Inflammatory macrophage (primary cell): ENCODE measurements around the gene CIAPIN1.
A peak's percentile ranks its signal among the peaks of the same experiment; 100 is the strongest.
"Not testable (repeated sequence)": the region's sequence is repeated elsewhere in the genome, so short reads cannot be mapped to it uniquely, and the experiment has no call there.

ENCODE experiments used
- DNase-seq, 2 donors: peaks; one replicate each; pipeline ENCODE4 v3.0.0-alpha.2; 2020 to 2022

CIAPIN1 gene

GRCh38 chr16:57439947-57440346 lies 7.2 kb downstream of the CIAPIN1 start:
- not testable (repeated sequence) for DNase-seq

DNA sequence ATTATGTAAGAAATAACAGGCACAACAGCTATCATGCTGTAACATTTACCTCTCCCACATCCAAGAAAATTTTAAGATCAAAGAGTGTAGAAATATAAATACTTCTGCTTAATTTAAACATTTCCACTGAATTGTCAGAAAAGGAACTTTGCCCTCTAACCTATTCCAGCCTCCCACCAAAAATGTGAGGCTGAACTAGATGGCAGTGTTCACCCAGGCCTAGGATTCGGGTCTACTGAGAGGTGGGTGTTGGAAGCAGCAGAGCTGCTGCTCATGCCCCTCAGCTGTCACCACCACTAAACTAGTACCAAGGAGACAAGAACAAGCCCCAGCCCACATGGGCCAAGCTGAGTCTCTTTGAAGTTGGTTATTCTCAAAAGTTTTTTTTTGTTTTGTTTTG lies 11.3 kb downstream of the CIAPIN1 start:
- DNase-seq, result no peak

GRCh38 chr16:57434003-57434402 lies 13.2 kb downstream of the CIAPIN1 start:
- no peak for DNase-seq

DNA sequence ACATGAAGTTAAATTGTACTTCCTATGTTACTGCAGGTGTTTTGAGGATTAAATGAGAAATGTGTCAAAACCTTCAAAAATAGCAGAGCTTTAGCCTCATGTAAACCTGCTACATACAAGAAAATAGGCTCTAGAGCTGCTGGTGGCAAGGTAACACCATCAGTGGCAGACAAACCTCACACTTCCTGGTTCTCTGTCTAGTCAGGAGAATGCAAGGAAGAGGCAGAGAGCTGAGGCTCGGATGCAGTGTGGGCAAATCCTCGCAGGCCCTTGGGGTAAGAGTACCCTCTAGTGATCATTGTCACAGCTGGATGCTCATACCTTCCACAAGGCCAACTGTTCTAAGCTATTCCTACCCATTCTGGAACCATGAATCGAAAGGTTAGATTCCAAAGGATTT lies 14.2 kb downstream of the CIAPIN1 start:
- no peak for DNase-seq

GRCh38 chr16:57432505-57432904 lies 14.7 kb downstream of the CIAPIN1 start:
- DNase-seq, result no peak

DNA sequence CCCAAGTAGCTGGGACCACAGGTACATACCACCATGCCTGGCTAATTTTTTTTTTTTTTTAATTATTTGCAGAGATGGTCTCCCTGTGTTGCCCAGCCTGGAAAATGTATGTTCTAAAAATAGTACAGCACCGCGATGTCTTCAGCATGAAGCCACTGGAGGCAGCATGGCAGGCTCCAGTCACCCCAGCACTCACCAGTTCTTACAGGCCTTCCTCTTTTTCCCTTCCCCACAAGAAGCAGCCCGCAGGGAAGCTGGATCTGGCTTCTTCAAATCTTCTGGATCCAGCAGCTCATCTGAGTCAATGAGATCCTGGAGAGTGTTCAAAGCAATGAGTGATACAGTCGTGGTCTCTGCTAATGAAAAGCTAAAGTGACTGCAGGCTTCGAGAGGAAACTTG lies 16.2 kb downstream of the CIAPIN1 start:
- DNase-seq, result peak; percentile 30 to 56

GRCh38 chr16:57427824-57428223 lies 19.4 kb downstream of the CIAPIN1 start:
- DNase-seq, result no peak

GRCh38 chr16:57427307-57427706 lies 19.9 kb downstream of the CIAPIN1 start:
- DNase-seq, result no peak

GRCh38 chr16:57426356-57426755 lies 20.8 kb downstream of the CIAPIN1 start:
- DNase-seq, result no peak

GRCh38 chr16:57424583-57424982 lies 22.6 kb downstream of the CIAPIN1 start:
- no peak for DNase-seq

GRCh38 chr16:57423152-57423551 lies 24.0 kb downstream of the CIAPIN1 start:
- no peak for DNase-seq

DNA sequence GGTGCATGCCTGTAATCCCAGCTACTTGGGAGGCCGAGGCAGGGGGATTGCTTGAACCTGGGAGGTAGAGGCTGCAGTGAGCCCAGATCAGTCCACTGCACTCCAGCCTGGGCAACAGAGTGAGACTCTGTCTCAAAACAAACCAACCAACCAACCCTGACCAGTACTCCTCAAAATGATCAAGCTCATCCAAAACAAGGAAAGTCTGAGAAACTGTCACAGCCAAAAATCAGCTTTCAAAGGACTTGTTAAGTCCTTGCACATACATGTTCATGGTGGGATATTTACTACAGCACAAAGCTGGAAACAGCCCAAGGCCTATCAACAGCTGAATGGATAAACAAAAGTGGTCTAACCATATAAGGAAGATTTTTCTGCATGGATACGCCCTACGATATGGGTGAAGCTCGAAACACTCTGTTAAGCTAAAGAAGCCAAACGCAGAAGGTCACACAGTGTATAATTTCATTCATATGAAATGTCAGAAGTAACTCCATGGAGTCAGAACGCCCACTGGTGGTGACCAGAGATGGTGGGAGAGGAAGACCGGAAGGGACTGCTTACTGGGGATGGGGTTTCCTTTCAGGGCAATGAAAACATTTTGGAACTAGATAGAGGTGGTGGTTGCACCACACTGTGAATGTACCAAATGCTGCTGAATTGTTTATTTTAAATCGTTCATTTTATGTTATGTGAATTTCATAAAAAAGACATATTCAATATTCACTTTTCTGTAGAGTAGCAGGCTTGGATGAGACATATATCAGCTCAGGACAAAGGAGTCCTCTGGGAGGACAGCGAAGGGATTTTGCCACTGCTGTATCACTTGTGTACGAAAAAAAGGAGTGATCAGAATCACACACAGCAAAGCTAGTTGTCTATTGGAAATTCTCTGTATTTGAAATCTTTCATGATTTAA lies 24.9 kb downstream of the CIAPIN1 start:
- DNase-seq, result peak; percentile 47 to 53

- DNase-seq, result no peak
Observed at GRCh38 chr16:57419506-57419905, 27.7 kb downstream of the CIAPIN1 start.

- no peak for DNase-seq
Observed at GRCh38 chr16:57416084-57416483, 31.1 kb downstream of the CIAPIN1 start.

GRCh38 chr16:57413733-57414132 lies 33.5 kb downstream of the CIAPIN1 start:
- DNase-seq, result no peak

- DNase-seq, result peak; percentile 29 to 46
Observed at GRCh38 chr16:57413301-57413730, 33.9 kb downstream of the CIAPIN1 start.

- no peak for DNase-seq
Observed at GRCh38 chr16:57412584-57412983, 34.6 kb downstream of the CIAPIN1 start.

DNA sequence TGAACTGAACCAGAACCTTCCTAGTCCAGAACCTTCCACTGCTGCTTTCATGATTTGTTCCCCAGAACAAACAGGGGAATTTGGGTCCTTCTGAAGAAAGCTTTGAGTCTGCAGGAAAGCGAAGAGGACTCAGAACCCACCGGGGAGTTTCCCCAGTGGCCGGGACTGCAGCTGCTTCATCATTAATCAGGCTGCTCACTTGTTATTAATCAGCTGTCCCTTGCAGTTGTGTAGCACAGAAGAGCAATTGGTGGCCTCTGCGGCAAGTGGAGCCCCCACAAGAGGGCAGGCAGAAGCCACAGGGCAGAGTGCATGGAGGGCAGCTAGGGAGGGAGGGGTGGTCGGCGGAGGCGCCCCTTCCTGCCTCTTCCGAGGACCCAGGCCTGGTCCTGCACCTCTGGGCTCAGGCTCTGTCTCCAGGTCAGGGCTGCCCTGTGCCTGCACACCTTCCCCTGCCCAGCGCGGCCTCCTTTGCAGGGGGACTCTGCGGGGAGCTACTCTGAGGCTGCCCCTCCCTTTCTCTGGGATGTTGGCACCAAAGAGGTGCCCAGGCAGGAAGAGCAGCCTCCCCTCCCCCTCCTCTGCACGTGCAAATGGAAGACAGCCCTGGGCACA lies 35.7 kb downstream of the CIAPIN1 start:
- no peak for DNase-seq

- DNase-seq, result peak; percentile 54 to 86
Observed at GRCh38 chr16:57409870-57410587, 37.2 kb downstream of the CIAPIN1 start.

DNA sequence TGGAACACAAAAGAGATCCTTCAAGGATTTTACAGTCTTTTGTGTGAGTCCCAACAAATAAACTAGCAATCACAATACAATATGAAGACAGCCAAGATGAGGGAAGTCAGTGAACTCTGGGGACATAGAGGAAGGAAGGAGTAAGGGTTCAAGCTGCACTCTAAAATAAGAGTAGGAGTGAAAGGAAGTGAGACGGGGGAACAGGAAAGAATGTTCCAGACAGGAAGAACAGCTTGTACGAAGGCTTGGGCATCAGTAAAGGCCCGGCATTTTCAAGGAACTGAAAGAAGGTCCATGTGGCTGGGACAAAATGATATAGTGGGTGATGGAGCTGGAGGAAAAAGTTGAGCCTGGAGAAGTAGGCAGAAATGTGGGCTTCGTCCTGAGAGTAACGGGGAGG lies 38.1 kb downstream of the CIAPIN1 start:
- DNase-seq, result peak; percentile 32 to 61

DNA sequence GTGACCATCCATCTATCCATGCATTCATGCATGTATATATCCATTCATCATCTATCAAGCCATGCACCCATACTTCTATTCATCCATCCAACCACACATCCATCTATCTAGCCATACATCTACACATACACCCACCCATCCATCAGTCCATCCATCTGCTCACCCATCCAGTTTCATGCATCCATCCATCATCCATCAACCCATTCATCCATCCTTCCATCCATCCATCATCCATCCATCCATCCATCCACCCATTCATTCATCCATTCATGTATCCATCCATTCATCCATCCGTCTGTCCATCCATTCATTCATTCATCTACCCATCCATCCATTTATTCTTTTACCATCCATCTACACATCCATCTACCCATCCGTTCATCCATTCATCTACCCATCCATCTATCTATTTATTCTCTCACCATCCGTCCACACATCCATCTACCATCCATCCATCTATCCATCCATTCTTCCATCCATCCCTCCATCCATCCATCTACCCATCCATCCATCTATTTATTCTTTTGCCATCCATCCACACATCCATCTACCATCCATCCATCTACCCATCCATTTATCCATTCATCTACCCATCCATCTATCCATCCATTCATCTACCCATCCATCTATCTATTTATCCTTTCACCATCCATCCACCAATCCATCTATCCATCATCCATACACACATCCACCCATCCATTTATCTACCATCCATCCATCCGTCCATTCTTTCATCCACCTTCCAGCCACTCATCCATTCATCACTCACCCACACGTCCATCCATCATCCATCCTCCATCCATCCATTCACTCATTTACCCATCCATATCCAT lies 39.4 kb downstream of the CIAPIN1 start:
- no peak for DNase-seq

GRCh38 chr16:57406881-57407280 lies 40.3 kb downstream of the CIAPIN1 start:
- peak; percentile 76 to 80 for DNase-seq
